T-helper 2 cell (primary cell): Measurements from ENCODE around the gene OS9.

Experiments
- DNase-seq, 5 experiments: peaks; one replicate each; pipeline versions ENCODE4 v3.0.0 to v3.0.0-alpha.2; 2012 to 2022

The OS9 gene

DNA sequence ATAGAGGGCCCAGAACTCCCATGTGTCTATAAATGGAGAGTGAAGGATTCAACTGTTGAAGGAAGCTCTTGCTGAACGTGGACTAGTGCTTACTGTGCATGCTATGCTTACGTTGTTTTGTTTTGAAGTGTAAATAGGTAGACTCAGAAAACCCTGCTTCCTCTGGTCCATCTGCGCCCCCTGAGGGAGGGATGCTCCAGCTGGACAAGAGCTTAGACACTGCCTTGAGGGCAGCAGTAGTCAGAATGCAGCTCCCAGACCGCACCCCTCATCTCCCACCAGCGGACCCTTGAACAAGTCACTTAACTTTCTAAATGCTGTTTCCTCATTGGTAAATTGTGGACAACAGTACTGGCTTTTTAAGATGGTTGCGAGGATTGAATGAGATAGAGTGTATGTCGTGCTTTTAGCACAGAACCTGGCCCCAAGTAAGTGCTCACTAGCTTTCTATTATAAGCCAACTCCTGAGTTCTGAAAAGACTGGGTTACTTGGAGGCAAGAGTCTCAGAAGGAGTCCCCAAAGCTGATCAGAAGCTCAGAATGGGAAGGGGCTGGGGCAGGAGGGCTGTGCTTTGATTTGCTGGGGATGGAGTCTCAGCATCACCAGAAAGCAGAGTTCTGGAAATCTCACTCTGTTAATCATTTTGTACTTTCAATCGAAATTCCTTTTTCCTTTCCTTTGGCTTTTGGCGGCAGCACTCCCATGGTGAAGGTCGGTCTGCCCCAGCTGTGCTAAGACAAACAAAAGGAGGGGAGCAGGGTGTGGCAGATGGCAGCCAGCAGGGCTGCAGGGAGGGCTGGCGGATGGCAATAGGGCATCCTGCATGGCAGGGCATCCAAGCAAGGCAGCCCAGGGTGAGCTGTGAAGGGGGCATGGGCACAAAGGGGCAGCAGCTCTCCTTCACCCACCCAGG is 29.0 kb downstream of the OS9 start:
- no peak for DNase-seq

- DNase-seq: no peak
Observed at GRCh38 chr12:57723630-57723962, 29.7 kb downstream of the OS9 start.

GRCh38 chr12:57724003-57724935 is 30.3 kb downstream of the OS9 start:
- no peak for DNase-seq

DNA sequence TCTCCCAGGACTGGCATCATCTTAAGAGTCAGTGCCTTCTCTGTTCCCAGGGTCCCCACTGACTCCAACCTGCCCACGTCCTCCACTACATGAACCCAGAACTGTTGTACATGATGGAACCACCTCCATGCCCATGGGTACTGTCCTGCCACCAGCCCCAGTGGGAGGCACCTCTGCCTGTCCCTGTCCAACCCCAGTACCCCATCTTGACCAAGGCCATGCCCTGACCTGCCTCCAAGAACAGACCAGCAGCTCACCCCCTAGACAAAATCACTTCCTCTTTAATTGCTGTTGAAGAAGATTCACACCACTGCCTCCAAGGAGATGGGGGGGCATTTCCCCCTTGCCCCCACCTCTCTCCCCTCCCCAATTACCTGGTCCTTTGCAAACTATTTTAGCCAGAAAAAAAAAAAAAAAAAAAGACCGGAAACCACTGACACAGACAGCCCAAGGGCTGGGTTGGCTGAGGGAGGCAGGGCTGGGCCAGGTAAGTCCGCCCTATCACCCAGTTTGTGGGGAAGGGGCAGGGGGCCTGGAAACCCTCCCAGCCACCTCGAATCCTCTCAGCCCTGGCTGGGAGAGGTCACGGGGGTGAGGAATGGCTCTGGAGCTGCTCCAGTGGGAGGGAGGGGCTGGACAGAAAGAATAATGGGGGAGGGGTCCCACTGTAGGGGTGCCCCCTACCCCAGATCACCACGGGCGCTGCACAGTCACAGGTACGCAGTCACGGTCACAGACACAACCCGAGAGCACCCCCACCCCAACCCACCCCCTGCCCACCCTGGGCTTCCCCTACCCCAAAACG is 31.2 kb downstream of the OS9 start:
- DNase-seq: no peak

DNA sequence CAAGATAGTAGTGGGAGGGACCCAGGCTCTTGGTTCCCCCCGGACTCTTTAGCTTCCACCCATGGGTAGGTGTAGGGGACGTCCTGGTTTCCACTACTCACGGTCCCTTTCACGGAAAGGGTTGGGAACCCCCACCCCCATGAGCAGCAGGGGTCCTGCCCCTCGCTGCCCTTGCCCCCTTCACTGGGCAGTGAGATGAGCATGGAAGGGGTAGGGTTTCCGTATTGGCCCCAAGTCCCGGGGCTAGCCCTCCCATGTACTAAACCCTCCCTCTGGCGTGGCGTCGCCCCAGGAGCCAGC is 31.9 kb downstream of the OS9 start:
- no peak for DNase-seq

GRCh38 chr12:57726151-57726883 is 32.4 kb downstream of the OS9 start:
- peak in 1 of 5 experiments; percentile 33 for DNase-seq

DNA sequence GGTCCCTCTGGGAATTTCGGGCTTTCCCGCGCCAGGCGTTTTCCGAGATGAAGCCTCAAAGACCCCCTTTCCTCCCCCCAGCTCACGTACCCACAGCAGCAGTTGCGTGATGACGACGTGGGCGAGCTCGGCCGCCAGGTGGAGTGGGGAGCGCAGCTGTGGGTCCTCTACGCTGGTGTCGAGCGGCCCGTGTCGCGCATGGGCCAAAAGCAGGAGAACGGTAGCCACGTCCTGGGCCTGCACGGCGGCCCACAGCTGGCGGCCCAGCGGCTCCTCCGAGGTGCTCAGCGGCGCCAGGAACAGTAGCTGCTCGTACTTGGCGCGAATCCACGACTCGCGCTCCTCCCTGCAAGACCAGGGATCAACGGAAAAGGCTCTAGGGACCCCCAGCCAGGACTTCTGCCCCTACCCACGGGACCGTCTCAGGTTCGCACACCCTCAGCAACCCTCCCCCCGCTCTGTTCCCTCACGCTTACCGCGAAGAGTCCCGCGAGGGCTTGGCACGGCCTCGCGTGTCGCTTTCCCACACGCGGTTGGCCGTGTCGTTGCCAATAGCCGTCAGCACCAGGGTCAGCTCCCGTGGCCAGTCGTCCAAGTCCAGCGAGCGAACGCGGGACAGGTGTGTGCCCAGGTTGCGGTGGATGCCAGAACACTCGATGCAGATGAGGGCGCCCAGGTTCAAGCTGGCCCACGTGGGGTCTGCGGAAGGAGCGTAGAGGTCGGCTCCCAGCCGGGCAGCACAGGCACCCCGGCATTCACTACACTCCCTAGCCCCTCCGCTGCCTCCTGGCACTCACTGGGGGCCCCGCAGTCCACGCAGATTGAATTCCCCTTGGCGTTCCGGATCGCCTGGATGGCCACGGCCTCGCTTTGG is 33.2 kb downstream of the OS9 start:
- no peak for DNase-seq

DNA sequence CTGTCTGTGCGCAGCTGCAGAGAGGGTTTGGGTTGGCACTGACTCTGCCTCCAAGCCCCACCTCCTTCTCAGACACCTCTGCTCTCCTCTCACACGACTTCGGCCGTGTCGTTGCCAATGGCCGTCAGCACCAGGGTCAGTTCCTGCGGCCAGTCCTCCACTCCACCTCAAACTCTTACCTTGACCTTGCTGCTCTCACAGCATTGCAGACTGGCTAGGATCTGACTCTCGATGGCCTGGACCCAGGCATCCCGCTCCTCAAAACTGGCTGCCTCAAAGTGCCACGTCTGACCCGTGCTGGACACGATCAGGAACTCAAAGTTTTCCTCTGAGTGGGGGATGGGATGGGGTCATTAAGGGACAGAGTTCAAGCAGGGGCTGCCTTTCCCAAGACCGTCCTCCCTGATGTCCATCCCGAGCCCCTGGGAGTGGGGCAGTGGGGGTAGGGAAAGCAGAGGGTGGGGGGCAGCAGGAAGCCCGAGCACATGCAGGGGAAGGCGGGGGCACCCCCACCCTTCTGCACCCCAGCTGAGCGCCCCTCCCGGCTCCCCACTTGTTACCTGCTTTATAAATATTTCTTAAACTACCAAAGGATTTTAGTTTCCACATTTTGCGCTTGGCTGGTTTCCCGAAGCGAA is 33.9 kb downstream of the OS9 start:
- DNase-seq: no peak

- no peak for DNase-seq
Observed at GRCh38 chr12:57729321-57729844, 35.5 kb downstream of the OS9 start.

GRCh38 chr12:57730336-57731067 is 36.6 kb downstream of the OS9 start:
- DNase-seq: no peak

DNA sequence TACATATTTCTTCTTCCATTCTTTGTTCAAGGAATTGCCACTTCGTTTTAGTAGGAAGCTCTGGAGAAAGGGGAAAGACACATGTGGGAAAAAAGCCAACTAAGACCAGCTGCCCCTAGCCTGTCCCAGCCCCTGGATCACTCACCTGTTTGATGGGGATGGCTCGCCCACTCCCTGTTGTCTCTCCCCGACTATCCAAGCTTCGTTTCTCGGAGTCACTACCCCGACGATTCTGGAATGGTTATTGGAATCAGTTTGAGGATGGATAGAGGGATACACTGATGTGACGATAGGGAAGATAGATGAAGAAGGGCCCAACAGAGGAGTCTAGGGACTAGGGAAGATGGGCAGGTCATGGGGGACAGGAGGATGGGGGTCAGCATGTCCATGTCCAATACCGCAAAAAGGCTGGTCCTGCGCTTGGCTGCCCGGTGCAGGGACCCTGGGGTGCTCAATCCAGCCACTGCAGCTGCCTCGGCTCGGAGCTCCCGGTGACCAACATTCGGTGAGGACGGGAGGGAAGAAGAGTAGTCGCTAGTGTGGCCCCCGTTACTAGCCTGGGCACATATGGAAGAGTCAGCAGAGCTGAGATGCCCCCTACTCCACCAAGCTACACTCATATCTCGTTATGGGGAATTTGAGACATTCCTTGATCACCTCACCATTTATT is 37.6 kb downstream of the OS9 start:
- DNase-seq: no peak

GRCh38 chr12:57732270-57732669 is 38.3 kb downstream of the OS9 start:
- DNase-seq: no peak

GRCh38 chr12:57732726-57733593 is 39.0 kb downstream of the OS9 start:
- DNase-seq: no peak

DNA sequence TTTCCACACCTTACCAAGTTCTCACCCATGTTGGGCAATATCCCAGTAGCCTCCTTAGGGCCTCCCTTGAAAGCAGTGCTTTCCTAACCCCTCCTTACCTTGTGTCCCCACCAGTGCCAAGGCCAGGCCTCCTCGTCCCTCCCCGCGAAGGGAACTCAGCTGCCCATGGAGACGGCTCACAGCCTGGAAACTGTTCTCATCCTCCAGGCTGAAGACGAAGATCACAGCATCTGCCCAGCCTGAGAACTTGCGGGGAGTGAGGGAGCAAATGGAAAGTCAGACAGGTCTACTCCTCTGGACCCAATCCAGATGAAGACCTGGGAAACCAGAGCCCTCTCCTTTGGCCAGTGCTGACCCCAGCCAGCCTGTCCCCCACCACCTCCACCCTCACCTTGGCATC is 40.0 kb downstream of the OS9 start:
- DNase-seq: no peak

DNA sequence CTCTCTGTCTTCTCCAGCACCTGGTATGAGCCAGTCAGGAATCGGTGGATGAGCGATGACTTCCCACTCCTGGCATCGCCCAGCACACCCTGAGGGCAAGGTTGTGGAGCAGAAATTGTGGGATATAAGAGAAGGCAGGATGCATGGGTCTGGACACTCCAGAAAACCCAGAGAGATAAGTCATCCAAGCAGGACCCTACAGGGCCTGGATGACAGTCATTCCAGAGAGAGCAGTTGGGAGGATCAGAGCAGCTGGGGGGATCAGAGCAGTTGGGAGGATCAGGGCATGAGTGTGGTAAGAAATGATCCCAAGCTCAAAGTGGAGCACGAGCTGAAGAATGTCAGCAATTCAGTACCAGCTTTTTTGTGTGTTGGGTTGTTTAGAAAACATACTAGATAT is 40.7 kb downstream of the OS9 start:
- DNase-seq: no peak

GRCh38 chr12:57735198-57735855 is 41.4 kb downstream of the OS9 start:
- no peak for DNase-seq

- no peak for DNase-seq
Observed at GRCh38 chr12:57735952-57736740, 42.2 kb downstream of the OS9 start.
